Activated naive CD4-positive, alpha-beta T cell treated with anti-CD3 and anti-CD28 coated beads, Interleukin-2, amount 10 ng/mL, durations not matched to agents 7 days and 5 days (primary cell): ENCODE results near the gene ZFP57.

Experiments
- CTCF ChIA-PET: fragments of 350-600 bp; sonication (Branson Sonifier 250); formaldehyde crosslinking; loops from one replicate; lab custom pipeline; 2021; ENCODE audit warnings: antibody characterized with exemption; lab: Charles Lee
- DNase-seq: peaks from one replicate; pipeline ENCODE4 v3.0.0-alpha.2; 2020
- H3K27ac Mint-ChIP-seq: one replicate; pipeline ENCODE4 v1.8.0; 2021; ENCODE audit warnings: mild to moderate bottlenecking, moderate library complexity, mixed read lengths
- H3K27me3 Mint-ChIP-seq: one replicate; pipeline ENCODE4 v1.8.0; 2021; ENCODE audit warnings: mild to moderate bottlenecking, mixed read lengths
- H3K36me3 Mint-ChIP-seq: one replicate; pipeline ENCODE4 v1.8.0; 2021; ENCODE audit warnings: mixed read lengths
- H3K4me1 Mint-ChIP-seq: one replicate; pipeline ENCODE4 v1.8.0; 2021; ENCODE audit warnings: mixed read lengths
- H3K4me3 Mint-ChIP-seq: one replicate; pipeline ENCODE4 v1.8.0; 2021; ENCODE audit warnings: mild to moderate bottlenecking, moderate library complexity, mixed read lengths
- H3K9me3 Mint-ChIP-seq: one replicate; pipeline ENCODE4 v1.8.0; 2021; ENCODE audit warnings: mixed read lengths

ZFP57 gene

GRCh38 chr6:29710281-29710941 is 29.5 kb upstream of the ZFP57 start:
- Mint-ChIP-seq H3K36me3 (no peaks in the 10 kb centered on the region), H3K9me3 (peaks cover 3% of the 10 kb centered on the region), H3K4me1 (peaks cover 70% of the 10 kb centered on the region), H3K27ac (peak overlapping the region; percentile 79), H3K4me3 (peak overlapping the region; percentile 47), H3K27me3 (peaks cover 13% of the 10 kb centered on the region)
- CTCF ChIA-PET: interaction anchor here (2.9 to 6.8 kb wide), 3 partner anchors 11 to 57 kb away, joined by 17 to 59 read pairs (median 21); no protein-coding TSS in a partner anchor
- DNase-seq: no peak

GRCh38 chr6:29709188-29709587 is 28.2 kb upstream of the ZFP57 start:
- H3K4me1 Mint-ChIP-seq: peaks cover 70% of the 10 kb centered on the region
- no peaks in the 10 kb centered on the region for H3K9me3 Mint-ChIP-seq
- H3K4me3 Mint-ChIP-seq: peak overlapping the region; percentile 76
- H3K27ac Mint-ChIP-seq: peak overlapping the region; percentile 95
- CTCF ChIA-PET: interaction anchor here (0.6 to 6.8 kb wide), 14 partner anchors 10 to 256 kb away, joined by 3 to 59 read pairs (median 6); no protein-coding TSS in a partner anchor
- no peak for DNase-seq
- H3K27me3 Mint-ChIP-seq: peaks cover 18% of the 10 kb centered on the region
- no peaks in the 10 kb centered on the region for H3K36me3 Mint-ChIP-seq

GRCh38 chr6:29708432-29709179 is 27.7 kb upstream of the ZFP57 start:
- CTCF ChIA-PET: interaction anchor here (0.6 to 6.8 kb wide), 17 partner anchors 8 to 257 kb away, joined by 3 to 59 read pairs (median 6); no protein-coding TSS in a partner anchor
- H3K27me3 Mint-ChIP-seq: peaks cover 21% of the 10 kb centered on the region
- H3K36me3 Mint-ChIP-seq: no peaks in the 10 kb centered on the region
- peak overlapping the region; percentile 95 for H3K27ac Mint-ChIP-seq
- peaks cover 70% of the 10 kb centered on the region for H3K4me1 Mint-ChIP-seq
- DNase-seq: peak; percentile 91
- H3K4me3 Mint-ChIP-seq: peak overlapping the region; percentile 76
- H3K9me3 Mint-ChIP-seq: no peaks in the 10 kb centered on the region

- Mint-ChIP-seq H3K9me3 (no peaks in the 10 kb centered on the region), H3K36me3 (no peaks in the 10 kb centered on the region), H3K4me1 (peaks cover 53% of the 10 kb centered on the region), H3K27ac (no peak overlapping the region), H3K4me3 (no peak overlapping the region), H3K27me3 (peaks cover 38% of the 10 kb centered on the region)
- CTCF ChIA-PET: interaction anchor here (0.7 to 6.8 kb wide), 15 partner anchors 11 to 262 kb away, joined by 3 to 59 read pairs (median 4); no protein-coding TSS in a partner anchor
- DNase-seq: peak; percentile 42
Measured at GRCh38 chr6:29705389-29706231, 24.7 kb upstream of the ZFP57 start.

GRCh38 chr6:29702519-29703103 is 21.7 kb upstream of the ZFP57 start:
- Mint-ChIP-seq H3K4me3 (no peak overlapping the region), H3K4me1 (peaks cover 24% of the 10 kb centered on the region), H3K27me3 (peaks cover 44% of the 10 kb centered on the region), H3K36me3 (no peaks in the 10 kb centered on the region), H3K27ac (no peak overlapping the region), H3K9me3 (no peaks in the 10 kb centered on the region)
- CTCF ChIA-PET: interaction anchor here (0.7 to 1.9 kb wide), 21 partner anchors 10 to 263 kb away, joined by 3 to 11 read pairs (median 4); no protein-coding TSS in a partner anchor
- peak; percentile 80 for DNase-seq

- H3K4me3 Mint-ChIP-seq: no peak overlapping the region
- peaks cover 6% of the 10 kb centered on the region for H3K9me3 Mint-ChIP-seq
- no peaks in the 10 kb centered on the region for H3K4me1 Mint-ChIP-seq
- peaks cover 39% of the 10 kb centered on the region for H3K27me3 Mint-ChIP-seq
- peak; percentile 34 for DNase-seq
- CTCF ChIA-PET: interaction anchor here (0.7 to 3.5 kb wide), 15 partner anchors 8 to 82 kb away, joined by 3 to 24 read pairs (median 4); partner anchors contain the start of gene MOG
- no peaks in the 10 kb centered on the region for H3K36me3 Mint-ChIP-seq
- no peak overlapping the region for H3K27ac Mint-ChIP-seq
Measured at GRCh38 chr6:29696147-29697125, 15.5 kb upstream of the ZFP57 start.

GRCh38 chr6:29694637-29695036 is 13.7 kb upstream of the ZFP57 start:
- Mint-ChIP-seq H3K9me3 (peaks cover 6% of the 10 kb centered on the region), H3K4me3 (no peak overlapping the region), H3K27me3 (peaks cover 44% of the 10 kb centered on the region), H3K4me1 (no peaks in the 10 kb centered on the region), H3K27ac (no peak overlapping the region), H3K36me3 (no peaks in the 10 kb centered on the region)
- CTCF ChIA-PET: interaction anchor here (0.6 to 3.5 kb wide), 3 partner anchors 43 to 140 kb away, joined by 3 to 24 read pairs (median 4); no protein-coding TSS in a partner anchor
- DNase-seq: no peak

GRCh38 chr6:29685718-29686326 is 4.9 kb upstream of the ZFP57 start:
- Mint-ChIP-seq H3K9me3 (no peaks in the 10 kb centered on the region), H3K27me3 (peaks cover 36% of the 10 kb centered on the region), H3K4me1 (peaks cover 7% of the 10 kb centered on the region), H3K4me3 (no peak overlapping the region), H3K36me3 (no peaks in the 10 kb centered on the region), H3K27ac (no peak overlapping the region)
- no peak for DNase-seq
- CTCF ChIA-PET: interaction anchor here (2.0 kb wide), 1 partner anchor 11 kb away, joined by 10 read pairs; no protein-coding TSS in a partner anchor

- Mint-ChIP-seq H3K4me1 (peaks cover 13% of the 10 kb centered on the region), H3K36me3 (no peaks in the 10 kb centered on the region), H3K9me3 (no peaks in the 10 kb centered on the region), H3K27me3 (peaks cover 28% of the 10 kb centered on the region), H3K4me3 (no peak overlapping the region), H3K27ac (no peak overlapping the region)
- CTCF ChIA-PET: interaction anchor here (0.8 to 1.6 kb wide), 3 partner anchors 28 to 97 kb away, joined by 3 to 4 read pairs (median 3); no protein-coding TSS in a partner anchor
- no peak for DNase-seq
Measured at GRCh38 chr6:29681811-29682210, 859 bp upstream of the ZFP57 start.

- Mint-ChIP-seq H3K9me3 (no peaks in the 10 kb centered on the region), H3K27ac (no peak overlapping the region), H3K4me3 (no peak overlapping the region), H3K36me3 (no peaks in the 10 kb centered on the region), H3K4me1 (peaks cover 18% of the 10 kb centered on the region), H3K27me3 (peaks cover 18% of the 10 kb centered on the region)
- CTCF ChIA-PET: interaction anchor here (1.5 kb wide), 1 partner anchor 27 kb away, joined by 4 read pairs; no protein-coding TSS in a partner anchor
- DNase-seq: no peak
Measured at GRCh38 chr6:29680416-29680815, 536 bp downstream of the ZFP57 start.

GRCh38 chr6:29679962-29680361 is 990 bp downstream of the ZFP57 start:
- Mint-ChIP-seq H3K9me3 (no peaks in the 10 kb centered on the region), H3K4me3 (no peak overlapping the region), H3K4me1 (peaks cover 18% of the 10 kb centered on the region), H3K36me3 (no peaks in the 10 kb centered on the region), H3K27me3 (peaks cover 21% of the 10 kb centered on the region), H3K27ac (no peak overlapping the region)
- no peak for DNase-seq
- CTCF ChIA-PET: no interaction called here

- Mint-ChIP-seq H3K27ac (no peak overlapping the region), H3K9me3 (no peaks in the 10 kb centered on the region), H3K4me3 (no peak overlapping the region), H3K27me3 (peaks cover 33% of the 10 kb centered on the region), H3K4me1 (peaks cover 11% of the 10 kb centered on the region), H3K36me3 (no peaks in the 10 kb centered on the region)
- no peak for DNase-seq
- CTCF ChIA-PET: interaction anchor here (1.4 to 5.2 kb wide), 2 partner anchors 24 to 157 kb away, joined by 5 to 30 read pairs; no protein-coding TSS in a partner anchor
Measured at GRCh38 chr6:29678114-29678513, 2.8 kb downstream of the ZFP57 start.
